Erythroblast (primary cell): ENCODE results near the gene MBOAT1.
A peak's percentile ranks its signal among the peaks of the same experiment; 100 is the strongest.
"Not testable (repeated sequence)": the region's sequence is repeated elsewhere in the genome, so short reads cannot be mapped to it uniquely, and the experiment has no call there.

Source experiments
- DNase-seq, 2 experiments: peaks; one replicate each; lab custom pipeline; 2025; lab: John Stamatoyannopoulos, UW
- GATA1 ChIP-seq: IDR thresholded peaks from 2 replicates; pipeline ENCODE4 v1.6.1; 2011; ENCODE audit warnings: low read depth, mild to moderate bottlenecking, control low read depth, low read length, moderate library complexity
- POLR2A ChIP-seq: IDR thresholded peaks from 2 replicates; pipeline ENCODE4 v1.6.1; 2011; ENCODE audit warnings: mild to moderate bottlenecking, low read length

The MBOAT1 gene

DNA sequence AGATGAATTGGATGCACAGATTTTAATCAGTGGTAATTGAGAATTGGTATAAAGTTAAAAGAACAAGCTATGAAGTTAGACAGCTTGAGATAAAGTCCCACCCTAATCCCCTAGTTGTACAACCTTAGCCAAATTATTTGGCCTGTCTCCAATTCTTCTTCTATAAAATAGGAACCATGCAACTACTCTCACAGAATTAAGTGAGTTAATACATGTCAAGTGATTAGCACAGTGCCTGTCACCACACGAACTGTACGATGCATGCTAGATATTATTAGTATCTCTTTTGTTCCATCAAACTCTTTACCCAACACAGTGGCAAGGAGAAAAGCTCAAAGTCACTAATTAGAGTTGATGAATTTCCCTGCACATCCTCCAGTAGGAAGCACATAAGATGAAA lies 44.7 kb downstream of the MBOAT1 start:
- TF ChIP-seq GATA1 (no peak), POLR2A (no peak)

GRCh38 chr6:20166210-20166609 lies 46.1 kb downstream of the MBOAT1 start:
- TF ChIP-seq GATA1 (no peak), POLR2A (no peak)

More for the DNA sequence above, 44.7 kb downstream of the MBOAT1 start:
- DNase-seq: no peak

GRCh38 chr6:20162515-20162914 lies 49.8 kb downstream of the MBOAT1 start:
- no peak for TF ChIP-seq GATA1
- TF ChIP-seq POLR2A: no peak

More at GRCh38 chr6:20166210-20166609, 46.1 kb downstream of the MBOAT1 start:
- no peak for DNase-seq

DNA sequence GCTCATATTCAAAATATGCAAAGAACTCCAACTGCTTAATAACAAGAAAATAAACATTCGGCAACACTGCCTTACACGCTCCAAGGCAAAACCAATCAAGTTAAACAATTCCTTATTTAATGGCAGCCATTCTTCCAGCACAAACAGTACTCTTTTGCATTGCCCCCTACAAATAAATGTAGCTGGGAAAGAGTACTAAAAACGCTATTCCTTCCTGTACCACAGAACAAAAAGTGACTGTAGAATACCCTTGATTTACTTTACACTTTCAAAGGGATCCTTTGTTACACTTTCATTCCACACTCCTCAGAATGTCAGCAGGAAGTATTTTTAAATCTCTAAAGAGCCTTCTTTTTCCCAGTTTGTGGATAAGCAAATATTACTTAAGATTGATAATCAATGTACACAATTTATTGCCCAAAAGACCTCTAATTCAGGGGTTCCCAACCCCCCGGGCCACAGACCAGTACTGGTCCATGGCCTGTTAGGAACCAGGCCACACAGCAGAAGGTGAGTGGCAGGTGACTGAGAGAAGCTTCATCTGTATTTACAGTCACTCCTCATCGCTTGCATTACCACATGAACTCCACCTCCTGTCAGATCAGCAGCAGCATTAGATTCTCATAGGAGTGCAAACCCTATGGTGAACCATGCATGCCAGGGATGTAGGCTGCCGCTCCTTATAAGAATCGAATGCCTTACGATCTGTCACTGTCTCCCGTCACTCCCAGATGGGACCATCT lies 51.6 kb downstream of the MBOAT1 start:
- no peak for DNase-seq
- TF ChIP-seq GATA1 (no peak), POLR2A (no peak)

More at GRCh38 chr6:20162515-20162914, 49.8 kb downstream of the MBOAT1 start:
- no peak for DNase-seq

- DNase-seq: no peak
- TF ChIP-seq GATA1: no peak
- no peak for TF ChIP-seq POLR2A
Observed at GRCh38 chr6:20159781-20160540, 52.3 kb downstream of the MBOAT1 start.

DNA sequence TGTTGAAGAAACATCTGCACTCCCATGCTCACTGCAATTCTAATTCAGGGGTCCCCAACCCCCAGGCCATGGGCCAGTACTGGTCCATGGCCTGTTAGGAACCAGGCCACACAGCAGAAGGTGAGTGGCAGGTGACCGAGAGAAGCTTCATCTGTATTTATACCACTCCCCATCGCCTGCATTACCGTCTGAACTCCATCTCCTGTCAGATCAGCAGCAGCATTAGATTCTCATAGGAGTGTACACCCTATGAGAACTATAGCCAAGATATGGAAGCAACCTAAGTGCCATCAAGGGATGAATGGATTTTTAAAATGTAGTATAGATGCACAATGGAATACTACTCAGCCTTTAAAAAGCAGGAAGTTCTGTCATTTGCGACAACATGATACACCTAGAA lies 53.2 kb downstream of the MBOAT1 start:
- TF ChIP-seq POLR2A (no peak), GATA1 (no peak)
- no peak for DNase-seq

DNA sequence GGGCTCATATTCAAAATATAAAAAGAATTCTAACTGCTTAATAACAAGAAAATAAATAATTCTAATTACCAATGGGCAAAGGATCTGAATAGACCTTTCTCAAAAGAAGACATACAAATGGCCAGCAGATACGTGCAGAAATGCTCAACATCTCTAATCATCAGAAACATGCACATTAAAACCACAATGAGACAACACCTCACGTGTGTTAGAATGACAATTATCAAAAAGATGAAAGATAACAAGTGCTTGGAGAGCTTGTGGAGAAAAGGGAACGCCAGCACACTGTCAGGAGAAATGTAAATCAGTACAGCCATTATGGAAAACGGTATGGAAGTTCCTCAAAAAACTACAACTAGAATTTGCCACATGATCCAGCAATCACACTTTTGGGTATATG lies 53.6 kb downstream of the MBOAT1 start:
- DNase-seq: peak in 1 of 2 experiments; percentile 31
- no peak for TF ChIP-seq POLR2A
- TF ChIP-seq GATA1: no peak

GRCh38 chr6:20156824-20157223 lies 55.4 kb downstream of the MBOAT1 start:
- no peak for DNase-seq
- TF ChIP-seq POLR2A: no peak
- TF ChIP-seq GATA1: no peak

DNA sequence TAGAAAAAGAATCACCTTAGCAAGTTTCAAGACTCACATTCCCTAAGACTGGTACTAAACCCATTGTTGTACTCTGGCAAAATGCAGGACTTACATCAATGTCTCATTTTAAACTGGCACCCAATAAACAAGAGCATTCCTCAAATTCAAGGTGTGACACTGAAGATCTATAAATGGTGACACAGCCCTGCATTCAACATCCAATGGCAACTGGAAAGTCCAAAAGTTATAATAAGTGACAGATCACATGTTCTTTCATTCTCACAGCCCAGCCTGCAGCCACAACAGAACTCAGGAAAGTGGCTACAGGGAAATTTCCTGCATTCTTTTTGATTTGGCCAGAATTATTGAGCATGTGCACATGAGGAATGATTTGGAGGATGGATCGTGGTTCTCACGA lies 57.5 kb downstream of the MBOAT1 start:
- no peak for TF ChIP-seq POLR2A
- TF ChIP-seq GATA1: no peak
- DNase-seq: no peak

DNA sequence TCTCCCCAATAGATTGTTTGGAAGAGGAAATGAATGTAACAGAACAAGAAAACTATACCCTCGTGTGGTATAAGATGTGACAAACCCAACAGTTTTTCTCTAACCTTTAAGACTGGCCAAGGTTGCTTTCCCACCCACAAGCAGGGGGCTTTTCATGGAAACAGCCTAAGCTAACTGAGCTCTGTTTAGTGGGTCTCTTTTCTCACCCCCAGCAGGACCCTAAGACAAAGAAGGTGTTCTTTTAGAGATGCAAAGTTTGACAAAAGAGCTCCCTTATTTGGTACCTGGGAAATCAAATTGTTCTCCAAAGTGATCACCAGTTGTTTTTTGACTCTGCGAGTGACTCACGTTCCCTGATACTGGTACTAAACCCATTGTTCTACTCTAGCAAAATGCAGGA lies 59.1 kb downstream of the MBOAT1 start:
- no peak for DNase-seq
- TF ChIP-seq GATA1 (no peak), POLR2A (no peak)

- TF ChIP-seq POLR2A: no peak
- TF ChIP-seq GATA1: no peak
- DNase-seq: no peak
Observed at GRCh38 chr6:20148433-20148832, 63.8 kb downstream of the MBOAT1 start.

GRCh38 chr6:20147469-20147868 lies 64.8 kb downstream of the MBOAT1 start:
- TF ChIP-seq GATA1: no peak
- no peak for TF ChIP-seq POLR2A
- DNase-seq: no peak

GRCh38 chr6:20146831-20147230 lies 65.4 kb downstream of the MBOAT1 start:
- not testable (repeated sequence) for DNase-seq

DNA sequence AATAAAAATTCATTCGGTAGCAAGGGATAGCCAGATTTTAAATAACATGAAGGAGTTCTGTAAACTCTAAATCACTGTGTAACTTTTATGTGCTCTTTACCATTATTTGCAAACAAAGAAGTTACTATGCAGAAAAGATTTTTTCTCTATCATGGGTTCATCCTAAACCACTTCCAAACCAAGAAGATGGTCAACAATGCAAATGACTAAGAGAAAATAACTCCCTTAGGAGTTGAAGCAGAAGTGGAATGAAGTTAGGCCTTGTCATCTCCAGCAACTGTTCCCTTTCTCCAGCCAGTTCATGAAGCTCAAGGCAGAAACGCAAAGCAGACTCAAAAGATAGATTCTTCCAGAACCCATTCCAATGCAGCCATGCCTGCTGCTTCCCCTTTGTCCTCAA lies 66.0 kb downstream of the MBOAT1 start:
- TF ChIP-seq GATA1: no peak
- no peak for TF ChIP-seq POLR2A
- DNase-seq: no peak

- no peak for DNase-seq
- no peak for TF ChIP-seq POLR2A
- no peak for TF ChIP-seq GATA1
Observed at GRCh38 chr6:20142866-20143265, 69.4 kb downstream of the MBOAT1 start.
